HepG2 (cell line): Measurements from ENCODE around the gene SLC25A22. TPM values are rescaled to one million over a fixed set of nuclear protein-coding genes. Genes with fewer than 3 reads are reported as not detected.

Experiments used
- CTCF ChIP-seq: sonication (generic); formaldehyde crosslinking; IDR thresholded peaks from 2 replicates; pipeline ENCODE4 v1.5.0; 2020; ENCODE audit warnings: mild to moderate bottlenecking, missing genetic modification reagents, moderate library complexity
- DR1 ChIP-seq: sonication (generic); formaldehyde crosslinking; IDR thresholded peaks from 2 replicates; pipeline ENCODE4 v1.8.0; 2021; ENCODE audit warnings: mild to moderate bottlenecking, missing genetic modification reagents, inconsistent platforms
- FIP1L1 ChIP-seq: fragments of 200-400 bp; formaldehyde crosslinking; IDR thresholded peaks from 2 replicates; pipeline ENCODE4 v1.6.1; 2018; ENCODE audit warnings: low read depth, mild to moderate bottlenecking, low read length, moderate library complexity, borderline replicate concordance; ENCODE audit not compliant: insufficient read depth
- FOXA1 ChIP-seq, 2 experiments: fragments of 450-650 bp in 1 of 2; sonication (generic) in 1 of 2; formaldehyde crosslinking in 1 of 2; IDR thresholded peaks; 2 replicates each; pipeline versions ENCODE4 v1.4.0 to v1.6.1; 2016 to 2020; ENCODE audit warnings: missing genetic modification reagents in 1 of 2
- FOXK2 ChIP-seq: fragments of 450-650 bp; IDR thresholded peaks from 2 replicates; pipeline ENCODE4 v1.6.1; 2016
- HNF1B ChIP-seq: sonication (generic); formaldehyde crosslinking; IDR thresholded peaks from 2 replicates; pipeline ENCODE4 v1.5.1; 2020; ENCODE audit warnings: mild to moderate bottlenecking, moderate library complexity, missing genetic modification reagents
- MBD4 ChIP-seq: IDR thresholded peaks from 2 replicates; pipeline ENCODE4 v1.6.1; 2012; ENCODE audit warnings: low read length, inconsistent platforms, borderline replicate concordance
- NBN ChIP-seq: fragments of 450-650 bp; conservative IDR thresholded peaks from 2 replicates; pipeline ENCODE4 v1.6.1; 2017
- NFRKB ChIP-seq: fragments of 450-650 bp; IDR thresholded peaks from 2 replicates; pipeline ENCODE4 v1.6.1; 2017
- REPIN1 ChIP-seq: sonication (generic); formaldehyde crosslinking; IDR thresholded peaks from 2 replicates; pipeline ENCODE4 v1.8.0; 2022; ENCODE audit warnings: missing genetic modification reagents, low read depth, mild to moderate bottlenecking, borderline replicate concordance
- RNF2 ChIP-seq: fragments of 450-650 bp; conservative IDR thresholded peaks from 2 replicates; pipeline ENCODE4 v1.6.1; 2016; ENCODE audit warnings: low read depth
- SAFB2 ChIP-seq: sonication (generic); formaldehyde crosslinking; IDR thresholded peaks from 2 replicates; pipeline ENCODE4 v1.5.1; 2020; ENCODE audit warnings: missing genetic modification reagents, low read depth, mild to moderate bottlenecking, borderline replicate concordance
- SALL1 ChIP-seq: sonication (generic); formaldehyde crosslinking; IDR thresholded peaks from 2 replicates; pipeline ENCODE4 v1.8.0; 2022; ENCODE audit warnings: mild to moderate bottlenecking, missing genetic modification reagents
- SNAPC5 ChIP-seq: sonication (generic); formaldehyde crosslinking; IDR thresholded peaks from 2 replicates; pipeline ENCODE4 v1.8.1; 2023; ENCODE audit warnings: mild to moderate bottlenecking, missing genetic modification reagents, borderline replicate concordance
- SRSF4 ChIP-seq: fragments of 200-400 bp; formaldehyde crosslinking; IDR thresholded peaks from one replicate; pipeline ENCODE4 v1.6.1; 2018; ENCODE audit warnings: mild to moderate bottlenecking, low read depth, low read length, moderate library complexity; ENCODE audit not compliant: poor library complexity, severe bottlenecking
- TAF1 ChIP-seq: sonication (generic); formaldehyde crosslinking; IDR thresholded peaks from 2 replicates; pipeline ENCODE4 v1.4.0; 2020; ENCODE audit warnings: missing genetic modification reagents
- ZNF121 ChIP-seq: sonication (generic); formaldehyde crosslinking; IDR thresholded peaks from 2 replicates; pipeline ENCODE4 v1.5.0; 2020; ENCODE audit warnings: mild to moderate bottlenecking, missing genetic modification reagents
- ZNF160 ChIP-seq: sonication (generic); formaldehyde crosslinking; IDR thresholded peaks from 2 replicates; pipeline ENCODE4 v1.8.0; 2022; ENCODE audit warnings: mild to moderate bottlenecking, inconsistent platforms, missing genetic modification reagents
- ZNF337 ChIP-seq: sonication (generic); formaldehyde crosslinking; IDR thresholded peaks from 2 replicates; pipeline ENCODE4 v1.5.1; 2020; ENCODE audit warnings: missing genetic modification reagents, low read depth, mild to moderate bottlenecking, borderline replicate concordance
- ZNF547 ChIP-seq: sonication (generic); formaldehyde crosslinking; IDR thresholded peaks from 2 replicates; pipeline ENCODE4 v1.5.1; 2020; ENCODE audit warnings: mild to moderate bottlenecking, missing genetic modification reagents
- ZNF556 ChIP-seq: sonication (generic); formaldehyde crosslinking; IDR thresholded peaks from 2 replicates; pipeline ENCODE4 v1.4.0; 2020; ENCODE audit warnings: mild to moderate bottlenecking, missing genetic modification reagents, borderline replicate concordance
- ZNF562 ChIP-seq: sonication (generic); formaldehyde crosslinking; IDR thresholded peaks from 2 replicates; pipeline ENCODE4 v1.8.0; 2022; ENCODE audit warnings: missing genetic modification reagents, borderline replicate concordance
- ZNF709 ChIP-seq: sonication (generic); formaldehyde crosslinking; IDR thresholded peaks from 2 replicates; pipeline ENCODE4 v1.5.0; 2020; ENCODE audit warnings: mild to moderate bottlenecking, missing genetic modification reagents
- ZNF761 ChIP-seq: sonication (generic); formaldehyde crosslinking; conservative IDR thresholded peaks from 2 replicates; pipeline ENCODE4 v1.4.0; 2020; ENCODE audit warnings: mild to moderate bottlenecking, missing genetic modification reagents
- polyA plus RNA-seq, 8 experiments: library from polyadenylated mRNA; depleted of rRNA in 3 of 8; stranded (reverse) in 7 of 8; unstranded in 1 of 8; fragments of >200 nt; fragmentation: Illumina TruSeq in 4 of 8; extraction: Trizol in 4 of 8; gene quantifications; 2 replicates each; pipeline versions ENCODE4 v1.2.1 to v1.2.3, GENCODE V29; 2011 to 2016; ENCODE audit warnings: low read depth in 4 of 8, missing spikeins in 1 of 8, mixed read lengths in 1 of 8; ENCODE audit not compliant: insufficient read depth in 1 of 8
- total RNA-seq, 5 experiments: library from RNA; depleted of rRNA; stranded (reverse); fragments of >200 nt; fragmentation: Illumina TruSeq; extraction: Trizol; gene quantifications; 2 replicates each; pipeline ENCODE4 v1.2.3, GENCODE V29; 2016; ENCODE audit warnings: low read depth in 1 of 5
- TF ChIP-seq, protein P1 (sequence below): sonication (generic); formaldehyde crosslinking; conservative IDR thresholded peaks from 2 replicates; pipeline ENCODE4 v1.4.0; 2020; ENCODE audit warnings: missing genetic modification reagents
- TF ChIP-seq, protein P2 (sequence below): sonication (generic); formaldehyde crosslinking; IDR thresholded peaks from 2 replicates; pipeline ENCODE4 v1.5.0; 2020; ENCODE audit warnings: missing genetic modification reagents

SLC25A22 gene
- total and polyA plus RNA-seq, 2 of the 13 experiments (the other 11 are each of a cell fraction or from before 2014, with no cell fraction given), result 12.4 to 19.2 TPM

- TF ChIP-seq, protein P1, sequence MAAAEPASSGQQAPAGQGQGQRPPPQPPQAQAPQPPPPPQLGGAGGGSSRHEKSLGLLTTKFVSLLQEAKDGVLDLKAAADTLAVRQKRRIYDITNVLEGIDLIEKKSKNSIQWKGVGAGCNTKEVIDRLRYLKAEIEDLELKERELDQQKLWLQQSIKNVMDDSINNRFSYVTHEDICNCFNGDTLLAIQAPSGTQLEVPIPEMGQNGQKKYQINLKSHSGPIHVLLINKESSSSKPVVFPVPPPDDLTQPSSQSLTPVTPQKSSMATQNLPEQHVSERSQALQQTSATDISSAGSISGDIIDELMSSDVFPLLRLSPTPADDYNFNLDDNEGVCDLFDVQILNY (CRISPR knock-in tag), result no peak
- TF ChIP-seq ZNF562 (no peak), SNAPC5 (no peak; the same call in 1 of the 2 replicates), FOXK2 (no peak), FOXA1 (IDR thresholded peaks at IDR 0.05) (no peak), FOXA1 (CRISPR knock-in tag; IDR thresholded peaks at IDR 0.05) (no peak), ZNF709 (CRISPR knock-in tag) (no peak), ZNF547 (CRISPR knock-in tag) (peak; percentile 79; the same call in 1 of the 2 replicates), ZNF761 (CRISPR knock-in tag) (0 out of 2 replicates have a peak, but pooled peaks have one; percentile 27), TAF1 (CRISPR knock-in tag) (peak; percentile 51), ZNF160 (no peak), SRSF4 (no peak), RNF2 (no peak), NFRKB (no peak), ZNF556 (peak; percentile 57; the same call in 1 of the 2 replicates), ZNF121 (CRISPR knock-in tag) (no peak), HNF1B (peak; percentile 42), REPIN1 (CRISPR knock-in tag) (peak; percentile 59; the same call in 1 of the 2 replicates), SAFB2 (no peak), ZNF337 (CRISPR knock-in tag) (no peak), DR1 (CRISPR knock-in tag) (peak; percentile 88), MBD4 (no peak), SALL1 (CRISPR knock-in tag) (peak; percentile 38; the same call in 1 of the 2 replicates), NBN (no peak), CTCF (CRISPR knock-in tag) (no peak), FIP1L1 (no peak)
- TF ChIP-seq, protein P2, sequence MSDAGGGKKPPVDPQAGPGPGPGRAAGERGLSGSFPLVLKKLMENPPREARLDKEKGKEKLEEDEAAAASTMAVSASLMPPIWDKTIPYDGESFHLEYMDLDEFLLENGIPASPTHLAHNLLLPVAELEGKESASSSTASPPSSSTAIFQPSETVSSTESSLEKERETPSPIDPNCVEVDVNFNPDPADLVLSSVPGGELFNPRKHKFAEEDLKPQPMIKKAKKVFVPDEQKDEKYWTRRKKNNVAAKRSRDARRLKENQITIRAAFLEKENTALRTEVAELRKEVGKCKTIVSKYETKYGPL, result no peak
Observed at GRCh38 chr11:819129-819931, 21.2 kb upstream of the SLC25A22 start (continued).
